Left ventricle myocardium inferior (tissue), 1 donor: Measurements from ENCODE around the gene TPSAB1. TPM values are rescaled to one million over a fixed set of nuclear protein-coding genes. Genes with fewer than 3 reads are reported as not detected.
"Not testable (repeated sequence)": the region's sequence is repeated elsewhere in the genome, so short reads cannot be mapped to it uniquely, and the experiment has no call there.

Experiments used
- DNase-seq: peaks from one replicate; pipeline ENCODE4 v3.0.0-alpha.2; 2020
- H3K27ac ChIP-seq: fragments of 200-600 bp; replicated peaks from 2 replicates; pipeline ENCODE4 v1.8.0; 2021
- H3K27me3 ChIP-seq: fragments of 200-600 bp; 2 replicates; pipeline ENCODE4 v1.8.0; 2021; ENCODE audit warnings: low read depth
- H3K36me3 ChIP-seq: fragments of 200-600 bp; 2 replicates; pipeline ENCODE4 v1.8.0; 2021
- H3K4me1 ChIP-seq: fragments of 200-600 bp; 2 replicates; pipeline ENCODE4 v1.8.0; 2021
- H3K4me3 ChIP-seq: fragments of 200-600 bp; 2 replicates; pipeline ENCODE4 v1.8.0; 2021; ENCODE audit warnings: mild to moderate bottlenecking, moderate library complexity
- H3K9me3 ChIP-seq: fragments of 200-600 bp; replicated peaks from 2 replicates; pipeline ENCODE4 v1.8.0; 2021
- CTCF ChIP-seq: fragments of 200-600 bp; IDR thresholded peaks from 2 replicates; pipeline ENCODE4 v1.8.0; 2021; ENCODE audit warnings: antibody characterized with exemption, mild to moderate bottlenecking, borderline replicate concordance
- intact Hi-C: fragments of 100-400 bp; cut with micrococcal nuclease; formaldehyde crosslinking; loops from one replicate; pipeline ENCODE4 v1.11.0; 2022
- total RNA-seq: library from RNA; stranded (reverse); fragmentation: NEBNext Ultra II Directional; extraction: Animal tissue kit (Norgen Biotek cat#: 25700); gene quantifications from one replicate; pipeline ENCODE4 v1.2.1, GENCODE V29; 2021
- donor health status: DM: no; HTN: yes; CAD: no; lungs with severe emphysema.

The TPSAB1 gene
- total RNA-seq, 1 donor from 2014 or later, result 3.6 TPM

- no peaks in the 10 kb centered on the region for H3K9me3 ChIP-seq
- H3K27me3 ChIP-seq, result no peaks in the 10 kb centered on the region
- H3K4me1 ChIP-seq, result no peaks in the 10 kb centered on the region
- DNase-seq, result no peak
- H3K36me3 ChIP-seq, result no peaks in the 10 kb centered on the region
- intact Hi-C loops, result no loop called here
- no peak overlapping the region for H3K4me3 ChIP-seq
- H3K27ac ChIP-seq, result no peak overlapping the region
- no peak for TF ChIP-seq CTCF
Measured at GRCh38 chr16:1237990-1238389, 2.5 kb upstream of the TPSAB1 start.

DNA sequence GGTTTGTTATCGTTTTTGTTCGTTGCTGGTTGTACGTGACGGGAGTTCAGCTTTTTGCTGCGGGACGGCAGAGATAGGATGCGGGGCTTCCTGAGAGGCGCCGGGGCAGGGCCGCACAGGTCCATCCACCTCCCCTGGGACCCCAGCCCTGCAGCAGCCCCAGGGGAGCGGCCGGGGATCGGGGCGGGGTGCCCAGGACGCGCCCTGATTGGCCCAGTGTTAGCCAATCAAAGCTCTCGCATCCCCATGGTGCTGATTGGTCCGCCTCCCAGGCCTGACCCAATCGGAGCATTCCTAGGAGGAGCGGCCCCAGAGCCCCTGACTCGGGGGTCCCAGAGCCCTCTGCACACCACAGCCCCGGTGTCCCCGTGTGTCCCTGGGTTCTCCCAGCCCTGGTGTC, 1.6 kb upstream of the TPSAB1 start:
- H3K4me3 ChIP-seq, H3K9me3 ChIP-seq, H3K27ac ChIP-seq, H3K4me1 ChIP-seq, H3K27me3 ChIP-seq, intact Hi-C loops, H3K36me3 ChIP-seq, DNase-seq: not testable (repeated sequence)

GRCh38 chr16:1239575-1239974, 930 bp upstream of the TPSAB1 start:
- H3K9me3 ChIP-seq, DNase-seq, H3K36me3 ChIP-seq, intact Hi-C loops, H3K4me1 ChIP-seq, H3K4me3 ChIP-seq, H3K27ac ChIP-seq, H3K27me3 ChIP-seq: not testable (repeated sequence)

DNA sequence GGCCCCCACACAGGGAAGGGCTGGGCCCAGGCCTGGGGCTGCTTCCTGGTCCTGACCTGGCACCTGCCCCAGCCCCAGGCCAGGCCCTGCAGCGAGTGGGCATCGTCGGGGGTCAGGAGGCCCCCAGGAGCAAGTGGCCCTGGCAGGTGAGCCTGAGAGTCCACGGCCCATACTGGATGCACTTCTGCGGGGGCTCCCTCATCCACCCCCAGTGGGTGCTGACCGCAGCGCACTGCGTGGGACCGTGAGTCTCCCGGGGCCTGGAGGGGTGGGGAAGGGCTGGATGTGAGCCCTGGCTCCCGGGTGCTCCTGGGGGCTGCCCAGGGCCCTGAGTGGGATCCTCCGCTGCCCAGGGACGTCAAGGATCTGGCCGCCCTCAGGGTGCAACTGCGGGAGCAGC, 576 bp downstream of the TPSAB1 start:
- H3K9me3 ChIP-seq, intact Hi-C loops, DNase-seq, H3K4me1 ChIP-seq, H3K27ac ChIP-seq, H3K4me3 ChIP-seq, H3K36me3 ChIP-seq: not testable (repeated sequence)
- peaks cover 19% of the 10 kb centered on the region for H3K27me3 ChIP-seq

DNA sequence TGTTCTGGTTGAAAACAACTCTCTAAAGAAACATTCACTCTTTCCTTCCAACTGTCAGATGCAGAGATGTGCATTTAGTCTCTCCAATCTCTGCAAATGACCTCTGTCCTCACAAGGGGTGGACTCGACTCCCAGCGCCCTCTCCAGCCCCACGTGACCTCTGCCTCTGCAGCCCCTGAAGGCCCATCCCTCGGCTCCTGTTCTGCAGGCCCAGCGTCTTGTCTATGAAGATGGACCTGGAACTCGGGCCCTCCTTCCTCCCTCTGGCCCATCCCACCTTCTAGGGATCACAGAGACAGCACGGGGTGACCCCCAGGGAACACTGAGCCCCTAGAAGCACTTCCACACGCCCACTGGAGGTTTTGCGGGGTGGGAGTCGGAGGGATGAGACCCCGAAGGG, 2.9 kb downstream of the TPSAB1 start:
- DNase-seq, H3K9me3 ChIP-seq, intact Hi-C loops, H3K4me1 ChIP-seq, H3K27ac ChIP-seq, H3K4me3 ChIP-seq, H3K36me3 ChIP-seq: not testable (repeated sequence)
- H3K27me3 ChIP-seq, result peaks cover 28% of the 10 kb centered on the region

DNA sequence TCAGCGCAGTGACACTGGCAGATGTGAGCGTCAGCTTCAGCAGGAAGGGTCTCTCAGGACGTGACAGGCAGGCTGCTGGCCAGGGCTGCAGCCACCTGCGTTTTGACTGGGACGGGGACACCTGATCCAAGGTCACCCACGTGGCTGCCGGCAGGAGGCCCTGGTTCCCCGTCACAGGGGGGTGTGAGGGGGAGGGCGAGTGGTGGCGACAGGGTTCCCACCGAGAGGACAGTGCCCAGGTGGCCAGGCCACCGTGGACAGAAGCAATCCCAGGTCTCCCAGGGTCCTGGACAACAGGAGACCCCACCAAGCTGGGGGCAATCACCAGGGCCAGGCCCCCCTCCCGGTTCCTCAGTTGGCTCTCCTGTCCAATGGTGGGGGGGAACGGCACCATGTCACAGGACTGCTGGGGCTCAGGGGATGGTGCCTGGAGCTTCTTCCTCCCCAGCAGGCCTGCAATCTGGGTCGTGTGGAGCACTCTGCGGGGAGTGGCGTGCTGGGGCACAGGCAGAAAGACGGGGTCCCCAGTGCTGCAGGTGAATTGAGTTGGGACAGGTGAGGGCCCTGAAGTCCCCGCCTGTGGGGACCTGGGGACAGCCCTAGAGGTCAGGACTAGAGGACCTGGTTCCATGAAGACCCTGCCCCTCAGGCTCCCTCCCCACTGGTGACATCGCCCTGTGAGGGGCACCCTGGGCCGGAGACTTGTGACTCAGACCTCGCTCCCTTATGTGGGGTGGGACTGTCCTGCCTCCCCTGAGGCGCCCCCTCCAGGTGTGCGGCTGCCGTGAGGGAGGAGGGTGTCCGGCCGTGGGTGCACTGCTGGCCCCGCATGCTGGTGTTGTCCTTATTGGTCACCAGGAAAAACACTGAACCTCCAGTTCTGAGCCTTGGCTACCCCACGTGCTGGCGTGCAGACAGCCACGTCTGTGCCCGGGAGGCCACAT, 3.7 kb downstream of the TPSAB1 start:
- H3K27ac ChIP-seq, H3K4me3 ChIP-seq, H3K36me3 ChIP-seq, DNase-seq, H3K4me1 ChIP-seq, intact Hi-C loops, H3K9me3 ChIP-seq: not testable (repeated sequence)
- peaks cover 28% of the 10 kb centered on the region for H3K27me3 ChIP-seq

GRCh38 chr16:1244881-1245280, 4.4 kb downstream of the TPSAB1 start:
- intact Hi-C loops, result no loop called here
- DNase-seq, result no peak
- Histone ChIP-seq H3K36me3 (no peaks in the 10 kb centered on the region), H3K27ac (no peak overlapping the region), H3K9me3 (no peaks in the 10 kb centered on the region), H3K27me3 (peaks cover 28% of the 10 kb centered on the region), H3K4me3 (no peak overlapping the region), H3K4me1 (no peaks in the 10 kb centered on the region)
- TF ChIP-seq CTCF, result no peak

GRCh38 chr16:1245452-1246020, 5.0 kb downstream of the TPSAB1 start:
- Histone ChIP-seq H3K27me3 (peaks cover 28% of the 10 kb centered on the region), H3K9me3 (no peaks in the 10 kb centered on the region), H3K36me3 (no peaks in the 10 kb centered on the region), H3K4me1 (no peaks in the 10 kb centered on the region), H3K27ac (no peak overlapping the region), H3K4me3 (no peak overlapping the region)
- no peak for DNase-seq
- no peak for TF ChIP-seq CTCF
- intact Hi-C loops, result no loop called here

DNA sequence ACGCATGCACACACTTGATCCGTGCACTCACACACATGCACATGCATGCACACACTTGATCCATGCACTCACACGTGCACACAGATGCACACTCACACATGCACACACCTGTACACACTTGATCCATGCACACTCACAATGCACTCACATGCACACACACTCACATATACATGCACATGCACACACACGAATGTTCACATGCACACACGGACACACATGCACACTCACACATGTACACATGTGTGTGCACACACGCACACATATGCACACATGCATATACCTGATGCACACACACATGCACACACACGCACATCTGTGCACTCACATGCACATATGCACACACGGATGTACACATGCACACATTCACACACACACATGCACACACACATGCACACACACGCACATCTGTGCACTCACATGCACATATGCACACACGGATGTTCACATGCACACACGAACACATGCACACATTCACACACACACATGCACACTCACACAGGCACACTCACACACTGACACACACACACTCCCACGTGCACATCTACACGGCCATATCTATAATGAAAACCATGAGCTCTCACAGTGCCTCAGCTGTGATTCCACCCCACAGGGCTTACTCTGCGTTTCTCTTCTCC, 7.5 kb downstream of the TPSAB1 start:
- H3K36me3 ChIP-seq, H3K27ac ChIP-seq, DNase-seq, intact Hi-C loops, H3K4me1 ChIP-seq, H3K4me3 ChIP-seq, H3K9me3 ChIP-seq: not testable (repeated sequence)
- H3K27me3 ChIP-seq, result peaks cover 28% of the 10 kb centered on the region

DNA sequence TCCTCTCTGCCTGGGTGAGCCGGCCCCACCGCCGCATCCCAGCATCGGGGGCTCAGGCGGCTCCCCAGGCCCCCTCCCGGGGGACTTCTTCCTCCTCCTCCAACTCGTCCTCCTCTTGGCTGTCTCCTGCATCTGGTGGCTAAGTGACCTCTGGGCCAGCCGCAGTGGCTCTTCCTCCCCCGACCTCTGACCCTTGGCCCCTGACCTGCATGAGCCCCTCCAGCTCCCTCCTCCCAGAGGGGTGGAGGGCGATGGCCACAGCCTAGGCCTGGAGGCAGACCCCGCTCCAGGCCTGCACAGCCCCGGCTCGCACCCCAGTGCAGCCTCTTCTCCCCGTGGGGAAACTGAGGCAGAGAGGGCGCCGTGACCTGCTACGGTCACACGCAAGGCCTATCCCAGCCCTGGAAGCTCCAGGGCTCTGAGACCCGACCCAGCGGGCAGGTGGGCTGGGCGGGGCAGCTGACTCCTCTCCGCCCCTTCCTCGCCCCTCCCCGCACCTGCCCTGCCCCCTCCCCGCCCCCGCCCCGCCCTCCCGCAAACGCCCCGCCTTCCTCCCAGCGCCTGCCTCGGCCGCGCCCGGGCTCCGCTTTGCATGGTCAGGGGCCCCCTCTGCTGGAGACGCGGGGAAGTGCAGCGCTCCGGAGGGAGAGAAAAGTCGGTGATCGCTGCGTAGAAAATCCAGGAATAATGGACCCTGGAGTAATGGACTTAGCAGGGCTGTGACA, 8.7 kb downstream of the TPSAB1 start:
- H3K4me1 ChIP-seq, H3K36me3 ChIP-seq, H3K4me3 ChIP-seq, H3K27ac ChIP-seq, H3K9me3 ChIP-seq, DNase-seq, intact Hi-C loops: not testable (repeated sequence)
- peaks cover 23% of the 10 kb centered on the region for H3K27me3 ChIP-seq
